DOHH2 (cell line): Measurements from ENCODE around the gene ITGAV.

Experiments
- CTCF ChIP-seq: fragments of 200-600 bp; sonication (generic); IDR thresholded peaks from one replicate; pipeline ENCODE4 v1.5.1; 2014; ENCODE audit warnings: antibody characterized with exemption, mild to moderate bottlenecking, low read depth, low read length; ENCODE audit not compliant: poor library complexity, severe bottlenecking
- EZH2phosphoT487 ChIP-seq: fragments of 200-600 bp; sonication (generic); IDR thresholded peaks from 2 replicates; pipeline ENCODE4 v1.6.1; 2017; ENCODE audit warnings: borderline replicate concordance, mild to moderate bottlenecking, antibody characterized with exemption, low read length, moderate library complexity, mixed read lengths

- TF ChIP-seq CTCF (no peak), EZH2phosphoT487 (no peak)
Observed at GRCh38 chr2:186726938-186727337, 137.1 kb downstream of the ITGAV start.
